HG03521 (cell line): ENCODE measurements around the gene ALOXE3.
"Not testable (repeated sequence)": the region's sequence is repeated elsewhere in the genome, so short reads cannot be mapped to it uniquely, and the experiment has no call there.

Source experiments
- ATAC-seq: cut with Tn5 transposase; IDR thresholded peaks from one replicate; pipeline ENCODE4 v1.9.1; 2021; ENCODE audit warnings: mild to moderate bottlenecking, moderate library complexity; ENCODE audit not compliant: unreplicated experiment

ALOXE3 gene

DNA sequence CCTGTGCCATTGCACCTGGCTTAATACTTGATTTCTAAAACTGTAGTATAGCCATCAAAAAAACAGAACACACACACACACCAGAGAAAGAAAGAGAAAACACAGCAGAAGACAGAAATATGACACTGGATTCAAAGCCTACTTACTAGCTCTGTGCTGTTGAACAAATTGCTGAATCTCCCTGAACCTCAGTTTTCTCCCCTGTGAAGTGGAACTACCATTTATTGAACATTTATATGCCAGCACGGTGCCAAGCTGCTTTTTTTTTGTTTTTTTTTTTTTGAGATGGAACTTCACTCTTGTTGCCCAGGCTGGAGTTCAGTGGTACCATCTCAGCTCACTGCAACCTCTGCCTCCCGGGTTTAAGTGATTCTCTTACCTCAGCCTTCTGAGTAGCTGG is 17.6 kb downstream of the ALOXE3 start:
- no peak for ATAC-seq

DNA sequence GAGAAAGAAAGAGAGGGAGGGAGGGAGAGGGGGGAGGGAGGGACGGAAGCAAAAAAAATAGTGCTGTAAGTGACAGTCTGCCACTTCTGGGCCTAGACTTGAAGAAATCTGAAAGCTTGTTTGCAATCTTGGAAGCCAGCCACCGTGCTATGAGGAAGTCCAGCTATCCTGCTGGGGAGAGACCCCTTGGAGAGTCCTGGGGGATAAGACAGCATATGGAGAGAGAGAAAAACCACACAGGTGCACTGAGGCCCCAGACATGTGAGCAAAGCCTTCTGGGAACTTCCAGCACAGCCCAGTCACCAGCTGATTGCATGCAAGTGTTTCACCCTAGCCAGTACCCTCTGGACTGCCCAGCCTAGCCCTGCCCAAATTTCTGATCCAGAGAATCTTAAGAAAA is 18.2 kb downstream of the ALOXE3 start:
- ATAC-seq, result no peak

DNA sequence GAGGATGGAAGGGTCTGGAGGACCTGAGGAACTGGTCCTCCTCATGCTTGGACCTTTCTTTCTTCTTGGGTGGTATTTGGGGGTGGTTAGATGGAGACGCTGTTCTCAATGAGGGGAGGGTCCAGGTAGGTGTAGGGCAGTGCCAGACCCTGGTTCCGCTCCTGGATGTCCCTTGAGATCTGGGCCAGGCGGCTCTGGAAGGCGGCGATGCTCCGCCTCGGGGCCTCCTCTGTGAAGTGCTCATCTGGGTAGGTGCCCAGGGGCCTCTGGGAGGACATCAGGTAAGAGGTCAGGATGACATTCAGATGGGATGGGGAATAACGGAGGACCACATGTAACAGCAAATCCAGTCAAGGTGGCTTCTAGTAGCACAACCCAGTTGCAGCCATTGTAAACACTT is 21.8 kb downstream of the ALOXE3 start:
- ATAC-seq, result no peak

DNA sequence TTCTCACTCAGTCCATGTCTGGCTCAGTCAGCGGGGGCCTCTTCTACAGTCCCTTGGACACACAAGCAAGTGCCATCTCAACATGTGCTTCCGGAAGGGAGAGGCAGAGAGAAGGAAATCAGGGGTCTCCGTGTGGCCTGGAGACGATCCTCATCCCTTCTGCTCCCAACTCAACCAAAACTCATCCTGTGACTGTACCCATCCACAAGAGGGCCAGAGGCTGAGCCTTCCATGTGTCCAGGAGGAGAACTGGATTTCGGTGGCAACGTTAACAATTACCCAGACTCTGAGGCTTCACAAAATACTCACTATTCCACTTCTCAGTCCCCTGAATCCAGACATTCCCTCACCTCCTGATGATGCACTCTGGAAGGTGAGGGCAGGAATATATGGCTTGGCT is 23.0 kb downstream of the ALOXE3 start:
- ATAC-seq, result no peak

- no peak for ATAC-seq
Observed at GRCh38 chr17:8091033-8091687, 27.2 kb downstream of the ALOXE3 start.

GRCh38 chr17:8089728-8090127 is 28.6 kb downstream of the ALOXE3 start:
- ATAC-seq, result no peak

GRCh38 chr17:8087952-8088230 is 30.4 kb downstream of the ALOXE3 start:
- no peak for ATAC-seq

GRCh38 chr17:8087075-8087951 is 31.0 kb downstream of the ALOXE3 start, which contains the start of gene ALOX12B:
TSS of gene ALOX12B (minus strand) at chr17:8087716. CDS start at chr17:8087442, 274 bp downstream.
- no peak for ATAC-seq

GRCh38 chr17:8084250-8084649 is 34.1 kb downstream of the ALOXE3 start:
- no peak for ATAC-seq

- ATAC-seq, result no peak
Observed at GRCh38 chr17:8082292-8082691, 36.0 kb downstream of the ALOXE3 start.

- no peak for ATAC-seq
Observed at GRCh38 chr17:8081876-8082275, 36.4 kb downstream of the ALOXE3 start.

GRCh38 chr17:8080799-8081219 is 37.5 kb downstream of the ALOXE3 start:
- ATAC-seq, result no peak

- no peak for ATAC-seq
Observed at GRCh38 chr17:8080208-8080798, 38.0 kb downstream of the ALOXE3 start.

- no peak for ATAC-seq
Observed at GRCh38 chr17:8079291-8080207, 38.8 kb downstream of the ALOXE3 start.

DNA sequence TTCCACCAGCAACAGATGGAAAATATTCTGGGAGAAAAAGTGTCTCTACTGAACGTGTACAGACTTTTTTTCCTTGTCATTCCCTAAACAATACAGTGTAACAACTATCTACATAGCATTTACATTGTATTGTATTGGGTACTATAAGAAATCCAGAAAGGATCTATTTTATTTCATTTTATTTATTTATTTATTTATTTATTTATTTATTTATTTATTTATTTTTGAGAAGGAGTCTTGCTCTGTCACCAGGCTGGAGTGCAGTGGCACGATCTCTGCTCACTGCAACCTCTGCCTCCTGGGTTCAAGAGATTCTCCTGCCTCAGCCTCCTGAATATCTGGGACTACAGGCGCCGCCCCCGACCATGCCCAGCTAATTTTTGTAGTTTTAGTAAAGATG is 40.4 kb downstream of the ALOXE3 start:
- ATAC-seq, result not testable (repeated sequence)

- ATAC-seq, result no peak
Observed at GRCh38 chr17:8076502-8077266, 41.6 kb downstream of the ALOXE3 start.

GRCh38 chr17:8075574-8076342 is 42.6 kb downstream of the ALOXE3 start:
- no peak for ATAC-seq

DNA sequence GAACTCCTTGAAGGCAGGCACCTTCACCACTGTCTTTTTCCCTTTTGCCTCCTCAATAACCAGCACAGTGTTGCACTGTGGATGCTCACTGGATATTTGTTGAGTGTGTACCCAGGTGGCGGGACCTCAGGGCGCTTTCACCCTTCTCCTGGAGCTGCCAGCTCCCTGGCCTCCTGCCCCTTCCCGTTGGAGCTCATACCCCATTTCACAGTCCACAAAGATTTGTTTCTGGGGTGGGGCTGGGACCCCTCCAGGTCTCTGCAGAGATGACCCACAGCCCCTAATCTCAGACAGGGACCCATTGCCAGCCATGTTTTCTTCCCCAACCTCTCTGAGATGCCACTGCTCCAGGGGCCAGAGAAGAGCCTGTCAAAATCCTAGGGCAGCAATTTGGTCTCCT is 43.2 kb downstream of the ALOXE3 start:
- no peak for ATAC-seq

- ATAC-seq, result no peak
Observed at GRCh38 chr17:8074554-8074953, 43.8 kb downstream of the ALOXE3 start.
